Hindlimb muscle (tissue), 1 donor: Measurements from ENCODE around the gene ZCCHC4. TPM values are rescaled to one million over a fixed set of nuclear protein-coding genes. Genes with fewer than 3 reads are reported as not detected.

Experiments
- DNase-seq: peaks from one replicate; pipeline ENCODE4 v3.0.0-alpha.2; 2013
- polyA plus RNA-seq: library from polyadenylated mRNA; unstranded; fragments of 120-200 nt; gene quantifications from one replicate; pipeline ENCODE4 v1.2.1, GENCODE V29; 2013; ENCODE audit not compliant: insufficient read length

Gene ZCCHC4, protein sequence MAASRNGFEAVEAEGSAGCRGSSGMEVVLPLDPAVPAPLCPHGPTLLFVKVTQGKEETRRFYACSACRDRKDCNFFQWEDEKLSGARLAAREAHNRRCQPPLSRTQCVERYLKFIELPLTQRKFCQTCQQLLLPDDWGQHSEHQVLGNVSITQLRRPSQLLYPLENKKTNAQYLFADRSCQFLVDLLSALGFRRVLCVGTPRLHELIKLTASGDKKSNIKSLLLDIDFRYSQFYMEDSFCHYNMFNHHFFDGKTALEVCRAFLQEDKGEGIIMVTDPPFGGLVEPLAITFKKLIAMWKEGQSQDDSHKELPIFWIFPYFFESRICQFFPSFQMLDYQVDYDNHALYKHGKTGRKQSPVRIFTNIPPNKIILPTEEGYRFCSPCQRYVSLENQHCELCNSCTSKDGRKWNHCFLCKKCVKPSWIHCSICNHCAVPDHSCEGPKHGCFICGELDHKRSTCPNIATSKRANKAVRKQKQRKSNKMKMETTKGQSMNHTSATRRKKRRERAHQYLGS
- 11.6 TPM for polyA plus RNA-seq

DNA sequence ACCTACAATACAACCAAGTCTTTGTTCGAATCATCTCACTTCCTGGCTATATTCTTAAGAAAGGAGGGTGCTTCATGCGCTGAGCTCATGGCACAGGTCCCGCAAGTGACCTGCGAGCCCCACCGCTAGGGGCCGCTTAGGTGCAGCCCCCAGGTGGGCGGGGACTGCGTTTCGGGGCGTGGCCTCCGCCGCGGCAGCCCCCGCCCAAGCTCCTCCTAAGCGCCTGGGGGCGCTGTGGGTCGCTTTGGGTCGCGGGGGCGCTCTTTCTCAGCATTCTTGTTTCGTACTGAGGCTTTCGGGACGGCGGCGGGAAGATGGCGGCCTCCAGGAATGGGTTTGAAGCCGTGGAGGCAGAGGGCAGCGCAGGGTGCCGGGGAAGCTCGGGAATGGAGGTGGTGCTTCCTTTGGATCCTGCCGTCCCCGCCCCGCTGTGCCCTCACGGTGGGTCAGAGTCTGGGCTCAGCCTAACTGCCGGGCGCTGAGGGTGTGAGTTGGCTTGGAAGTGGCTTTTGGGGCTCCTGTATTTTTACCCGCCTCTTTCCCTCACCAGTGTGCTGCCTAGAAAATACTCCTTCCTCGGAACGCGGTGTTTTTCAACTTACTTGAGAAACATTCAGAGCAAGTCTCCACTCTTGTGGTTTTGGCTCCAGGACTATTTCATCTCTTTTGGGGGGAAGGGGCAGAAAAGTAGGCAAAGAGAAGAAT, at the start of gene ZCCHC4:
TSS of gene ZCCHC4 (plus strand) at position 279 of the 705 bp plus-strand sequence. CDS start at position 315, 36 bp downstream.
- peak; percentile 92 for DNase-seq

DNA sequence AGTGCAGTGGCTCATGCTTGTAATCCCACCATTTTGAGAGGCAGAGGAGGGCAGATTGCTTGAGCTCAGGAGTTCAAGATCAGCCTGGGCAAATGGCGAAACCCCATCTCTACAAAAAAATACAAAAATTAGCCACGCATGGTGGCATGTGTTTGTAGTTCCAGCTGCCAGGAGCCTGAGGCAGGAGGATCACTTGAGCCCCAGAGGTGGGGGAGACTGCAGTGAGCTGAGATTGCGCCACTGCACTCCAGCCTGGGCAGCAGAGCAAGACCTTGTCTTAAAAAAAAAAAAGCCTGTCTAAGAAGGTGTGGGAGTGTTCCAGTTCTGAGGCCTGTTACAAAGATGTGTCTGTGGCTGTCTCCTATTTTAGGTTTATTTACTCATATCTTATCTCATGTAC, 40.7 kb upstream of the ZCCHC4 start:
- no peak for DNase-seq

DNA sequence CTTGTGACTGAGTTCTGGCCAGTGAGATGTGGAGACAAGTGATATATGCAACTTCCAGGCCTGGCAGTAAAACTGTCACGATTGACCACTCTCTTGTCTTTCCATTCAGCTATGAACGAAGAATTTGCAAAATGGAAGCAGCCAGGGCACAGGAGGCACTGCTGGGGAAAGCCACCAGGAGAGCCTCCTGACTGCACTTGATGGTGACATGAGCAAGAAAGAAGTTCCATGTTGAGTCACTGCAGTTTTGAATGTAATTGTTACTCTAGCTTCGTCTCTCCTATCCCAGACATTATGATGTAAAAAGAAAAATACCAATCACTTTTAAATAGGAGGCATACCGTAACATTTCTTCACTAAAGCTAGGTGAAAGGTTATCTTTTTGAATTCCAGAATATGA, 32.4 kb upstream of the ZCCHC4 start:
- no peak for DNase-seq

DNA sequence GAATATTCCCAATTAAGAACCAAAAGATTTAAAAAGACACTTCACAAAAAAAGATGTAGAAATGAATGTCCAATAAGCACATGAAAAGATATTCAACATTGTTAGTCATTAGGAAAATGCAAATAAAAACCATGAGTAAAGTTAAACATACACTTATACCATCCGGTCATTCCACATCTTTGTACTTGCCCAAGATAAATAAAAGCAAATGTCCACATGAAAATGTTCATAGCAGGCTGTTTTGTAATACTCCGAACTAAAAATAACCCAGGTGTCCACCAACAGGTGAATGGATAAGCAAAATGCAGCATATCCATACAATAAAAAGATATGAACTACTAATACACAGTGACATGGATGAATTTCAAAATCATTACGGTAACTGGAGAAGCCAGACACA, 28.6 kb upstream of the ZCCHC4 start:
- DNase-seq = no peak

DNA sequence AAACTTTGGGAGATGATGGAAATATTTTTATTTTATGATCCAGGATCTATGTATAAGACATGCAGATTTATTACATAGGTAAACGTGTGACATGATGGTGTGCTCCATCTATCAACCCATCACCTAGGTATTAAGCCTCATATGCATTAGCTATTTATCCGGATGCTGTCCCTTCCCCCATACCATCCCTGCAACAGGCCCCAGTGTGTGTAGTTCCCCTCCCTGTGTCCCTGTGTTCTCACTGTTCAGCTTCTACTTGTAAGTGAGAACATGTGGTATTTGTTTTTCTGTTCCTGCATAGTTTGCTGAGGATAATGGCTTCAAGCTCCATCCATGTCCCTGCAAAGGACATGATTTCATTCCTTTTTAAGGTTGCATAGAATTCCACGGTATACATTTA, 28.1 kb upstream of the ZCCHC4 start:
- DNase-seq = no peak

DNA sequence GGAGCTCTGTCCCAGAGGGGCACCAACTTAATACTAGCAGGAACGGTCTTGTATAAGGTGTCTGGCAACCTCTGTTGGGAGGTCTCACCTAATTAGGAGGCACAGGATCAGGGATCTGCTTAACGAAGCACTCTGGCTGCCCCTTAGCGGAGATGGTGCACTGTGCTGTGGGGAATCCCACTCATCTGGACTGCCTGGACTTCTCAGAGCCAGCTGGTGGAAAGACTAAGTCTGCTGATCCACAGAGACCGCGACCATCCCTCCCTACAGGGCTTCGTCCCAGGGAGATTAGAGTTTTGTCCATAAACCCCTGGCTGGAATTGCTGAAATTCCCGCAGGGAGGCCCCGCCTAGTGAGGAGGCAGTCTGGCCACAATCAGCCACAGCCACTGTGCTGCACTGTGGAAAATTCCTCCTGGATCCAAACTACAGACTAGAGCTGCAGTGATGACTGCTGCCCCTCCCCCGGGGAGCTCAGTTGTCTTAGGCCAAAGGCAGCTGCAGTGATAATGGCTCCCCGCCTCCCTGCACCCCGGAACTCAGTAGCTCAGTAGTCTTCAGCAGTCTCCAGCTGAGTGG, 22.0 kb upstream of the ZCCHC4 start:
- no peak for DNase-seq

DNA sequence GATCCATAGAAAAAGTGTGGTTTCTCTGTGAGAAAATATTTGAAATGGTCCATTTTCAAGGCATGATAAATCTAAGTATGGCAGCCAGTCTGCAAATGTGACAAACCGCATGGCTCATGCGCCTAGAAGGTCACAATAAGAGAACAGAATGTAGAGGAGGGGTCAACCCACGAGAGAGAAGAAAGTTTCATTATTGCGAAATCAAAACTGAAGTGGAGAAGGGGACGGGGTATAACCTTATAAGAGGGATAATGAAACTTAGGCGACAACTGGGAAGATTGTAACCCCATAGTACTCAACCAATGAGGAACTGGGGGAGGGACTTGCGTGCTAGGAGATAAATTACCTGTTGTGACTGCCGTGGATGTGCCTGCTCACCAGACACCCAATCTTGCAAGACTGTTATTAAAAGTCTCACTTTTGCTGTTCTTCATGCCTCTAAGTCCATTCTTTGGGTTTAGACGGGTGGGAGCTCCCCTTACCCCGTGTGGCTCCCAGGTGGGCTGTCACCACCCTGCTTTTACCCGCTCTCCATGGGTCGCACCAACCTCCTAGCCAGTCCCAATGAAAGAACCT, 21.3 kb upstream of the ZCCHC4 start:
- DNase-seq = no peak

DNA sequence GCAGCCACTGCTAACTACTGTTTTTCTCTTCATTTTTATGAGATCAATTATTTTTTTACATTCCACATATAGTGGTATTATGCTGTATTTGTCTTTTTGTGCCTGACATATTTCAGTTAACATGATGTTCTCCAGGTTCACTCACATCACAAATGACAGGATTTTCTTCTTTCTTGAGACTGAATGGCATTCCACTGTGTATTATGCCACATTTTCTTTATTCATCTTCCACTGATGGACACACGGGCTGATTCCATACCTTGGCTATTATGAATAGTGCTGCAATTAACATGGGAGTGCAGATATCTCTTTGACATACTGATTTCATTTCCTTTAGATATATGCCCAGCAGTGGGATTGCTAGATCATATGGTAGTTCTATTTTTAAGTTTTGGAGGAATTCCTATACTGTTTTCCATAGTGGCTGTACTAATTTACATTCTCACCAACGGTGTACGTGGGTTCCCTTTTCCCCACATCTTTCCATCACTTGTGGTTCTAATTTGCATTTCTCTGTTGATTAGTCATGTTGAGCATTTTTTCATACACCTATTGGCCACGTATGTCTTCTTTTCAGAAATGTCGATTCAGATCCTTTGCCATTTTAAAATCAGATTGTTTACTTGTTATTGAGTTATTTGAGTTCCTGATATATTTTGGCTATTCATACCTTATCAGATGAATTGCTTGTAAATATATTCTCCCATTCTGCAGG, 14.9 kb upstream of the ZCCHC4 start:
- DNase-seq = no peak

DNA sequence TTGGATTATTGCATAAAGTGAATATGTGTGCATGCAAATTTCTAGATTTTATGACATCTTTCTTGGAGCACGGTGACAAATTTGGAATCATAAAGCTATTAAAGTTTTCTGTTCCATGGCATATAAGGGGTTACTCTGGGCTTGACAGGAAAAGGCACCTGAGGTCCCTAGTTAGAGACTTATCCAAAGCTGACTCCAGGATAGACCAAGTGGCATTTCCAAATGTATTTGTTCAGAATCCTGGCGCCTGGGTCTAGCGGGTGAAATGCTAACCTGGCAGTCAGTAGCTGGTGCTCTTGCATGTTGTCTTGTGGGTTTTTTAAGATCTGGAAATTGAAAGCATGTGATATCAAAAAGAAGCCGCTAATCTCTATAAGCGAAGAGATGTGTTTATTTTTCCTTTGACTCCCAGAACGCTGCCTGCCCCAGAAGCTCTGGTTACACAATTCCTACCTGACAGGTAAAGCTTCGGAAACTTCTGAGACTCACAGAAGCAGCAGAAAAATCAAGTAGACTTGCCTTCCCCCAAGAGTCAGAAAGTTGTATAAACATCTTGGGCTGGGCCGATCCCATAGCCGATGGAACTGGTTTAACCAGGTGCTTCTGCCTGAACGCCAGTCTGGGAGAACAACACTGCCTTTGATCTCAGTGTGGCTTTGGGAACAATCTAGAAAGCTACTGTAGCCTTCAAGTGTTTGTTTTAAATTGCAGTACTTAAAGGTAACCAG, 12.9 kb upstream of the ZCCHC4 start:
- DNase-seq = no peak

DNA sequence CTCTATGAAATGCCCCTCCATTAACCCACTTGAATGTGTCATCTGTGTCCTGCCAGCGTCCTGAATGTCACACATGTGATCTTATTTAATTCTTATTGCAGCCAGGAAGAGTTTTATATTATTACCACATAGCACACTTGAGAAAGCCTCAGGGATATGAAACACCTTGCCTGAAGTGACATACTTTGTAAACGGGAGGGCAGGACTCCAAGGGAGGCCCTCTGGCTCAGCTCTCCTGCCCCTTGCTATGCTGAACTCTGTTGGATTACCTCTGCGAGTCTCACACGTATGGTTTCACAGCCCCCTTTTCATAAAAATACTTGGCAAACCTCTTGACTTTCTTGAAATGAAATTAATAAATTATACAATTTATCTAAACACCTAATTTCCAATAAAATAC, 11.1 kb upstream of the ZCCHC4 start:
- DNase-seq = no peak

DNA sequence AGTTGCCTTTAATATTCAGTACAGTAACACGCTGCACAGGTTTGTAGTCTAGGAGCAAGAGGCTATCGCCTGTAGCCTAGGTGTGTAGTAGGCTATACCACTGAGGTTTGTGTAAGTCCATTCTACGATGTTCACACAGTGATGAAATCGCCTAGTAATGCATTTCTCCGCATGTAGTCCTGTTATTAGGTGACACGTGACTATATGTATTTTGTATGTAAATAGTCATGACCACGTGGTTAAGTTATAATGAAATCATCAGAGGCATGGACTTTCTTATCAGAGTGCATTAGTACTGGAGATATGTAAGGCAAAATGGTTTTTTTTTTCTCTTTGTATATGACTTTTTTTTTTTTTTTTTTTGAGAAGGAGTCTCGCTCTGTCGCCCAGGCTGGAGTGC, 9.9 kb upstream of the ZCCHC4 start:
- no peak for DNase-seq

DNA sequence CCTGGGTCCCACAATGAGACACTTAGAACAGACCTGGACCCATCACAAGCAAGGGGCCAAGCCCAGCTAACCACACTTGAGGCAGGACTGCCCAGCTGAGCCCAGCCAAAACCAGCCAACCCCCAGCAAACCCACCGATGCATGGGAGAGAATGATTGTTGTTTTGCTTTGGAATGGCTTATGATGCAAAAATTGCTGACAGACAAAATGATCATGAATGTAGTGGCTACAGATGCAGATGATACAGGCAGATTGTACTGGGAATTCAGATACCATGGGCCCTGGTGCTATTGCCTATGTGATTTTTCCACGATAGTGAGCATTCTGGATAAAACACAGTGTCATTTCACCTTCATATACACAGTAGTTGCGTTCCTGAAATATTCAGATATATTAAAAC, 9.0 kb upstream of the ZCCHC4 start:
- no peak for DNase-seq

DNA sequence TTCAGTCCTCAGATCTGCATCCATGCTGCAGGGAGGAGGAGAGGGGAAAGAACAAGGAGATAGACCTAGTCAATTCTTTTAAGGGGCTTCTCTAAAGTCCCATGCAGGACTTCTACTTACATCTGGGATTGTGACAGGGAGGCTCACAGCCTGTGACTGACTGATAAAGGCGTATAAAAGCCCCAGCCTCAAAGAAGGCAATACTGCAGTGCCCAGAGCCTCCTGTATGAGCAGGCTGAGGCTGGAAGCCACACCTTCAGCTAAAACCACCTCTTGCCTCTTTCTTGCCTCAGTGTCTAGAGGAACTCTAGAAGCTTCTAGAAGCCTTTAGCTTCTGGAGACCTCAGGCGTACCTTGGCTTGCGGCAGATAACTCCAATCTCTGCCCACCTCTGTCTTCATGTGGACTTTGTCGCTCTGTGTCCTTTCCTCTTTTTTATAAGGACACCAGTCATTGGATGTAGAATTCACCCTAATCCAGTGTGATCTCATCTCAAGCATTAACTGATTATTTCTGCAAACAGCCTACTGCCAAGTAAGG, 6.0 kb upstream of the ZCCHC4 start:
- DNase-seq = no peak

DNA sequence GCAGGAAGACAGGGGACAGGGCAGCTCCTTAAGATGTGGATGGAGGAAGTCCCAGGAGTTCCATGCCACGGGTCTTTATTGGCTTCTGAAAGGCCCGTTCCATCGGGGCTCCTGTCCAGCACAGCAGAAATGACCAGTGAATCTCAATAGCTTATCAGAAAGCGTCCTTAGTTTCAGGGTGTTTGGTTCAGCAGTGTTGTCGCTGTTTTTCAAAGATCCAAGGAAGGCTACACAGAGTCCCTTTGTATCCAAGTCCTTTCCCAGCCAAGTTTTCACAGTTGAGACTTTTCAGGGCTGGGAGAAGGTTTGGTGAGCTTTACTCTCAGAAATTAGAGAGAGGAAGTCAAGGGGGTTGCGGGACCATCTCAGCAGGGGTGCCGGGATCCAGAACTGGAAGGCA, 5.0 kb upstream of the ZCCHC4 start:
- no peak for DNase-seq

DNA sequence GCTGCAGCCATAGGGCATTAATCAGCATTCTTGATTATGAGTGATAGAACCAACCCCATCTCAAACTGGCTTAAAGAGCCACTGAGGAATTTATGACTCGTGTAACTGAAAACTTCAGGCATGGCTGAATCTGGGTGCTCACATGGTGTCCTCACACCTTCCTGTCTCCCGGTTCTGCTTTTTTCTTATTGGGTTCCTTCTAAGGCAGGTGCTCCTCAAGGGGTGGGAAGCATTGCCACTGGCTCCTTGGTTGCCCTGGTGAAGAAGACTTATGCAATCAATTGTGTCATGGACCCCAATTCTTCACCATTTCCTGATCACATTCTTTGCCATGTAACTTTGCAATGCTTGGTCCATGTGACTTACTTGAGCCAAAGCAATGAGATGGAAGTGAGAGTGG, 4.3 kb upstream of the ZCCHC4 start:
- no peak for DNase-seq

DNA sequence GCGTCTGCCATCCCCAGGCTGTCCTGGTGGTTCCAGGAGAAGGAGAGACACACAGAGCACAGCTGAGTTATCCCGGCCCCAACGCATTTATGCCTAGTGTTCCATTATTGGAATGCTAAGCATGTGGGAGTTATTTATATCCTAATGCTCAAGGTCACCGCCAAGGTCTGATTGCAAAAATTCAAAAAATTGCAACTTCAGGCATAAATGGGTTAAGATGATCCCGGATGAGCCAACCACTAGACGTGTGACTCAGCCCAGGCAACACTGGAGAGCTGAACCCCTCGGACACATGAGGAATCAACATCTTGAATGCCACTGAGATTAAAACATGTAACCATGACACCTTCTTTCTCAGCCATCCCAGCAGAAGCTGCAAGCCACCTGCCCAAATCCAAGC, 3.8 kb upstream of the ZCCHC4 start:
- DNase-seq = no peak

DNA sequence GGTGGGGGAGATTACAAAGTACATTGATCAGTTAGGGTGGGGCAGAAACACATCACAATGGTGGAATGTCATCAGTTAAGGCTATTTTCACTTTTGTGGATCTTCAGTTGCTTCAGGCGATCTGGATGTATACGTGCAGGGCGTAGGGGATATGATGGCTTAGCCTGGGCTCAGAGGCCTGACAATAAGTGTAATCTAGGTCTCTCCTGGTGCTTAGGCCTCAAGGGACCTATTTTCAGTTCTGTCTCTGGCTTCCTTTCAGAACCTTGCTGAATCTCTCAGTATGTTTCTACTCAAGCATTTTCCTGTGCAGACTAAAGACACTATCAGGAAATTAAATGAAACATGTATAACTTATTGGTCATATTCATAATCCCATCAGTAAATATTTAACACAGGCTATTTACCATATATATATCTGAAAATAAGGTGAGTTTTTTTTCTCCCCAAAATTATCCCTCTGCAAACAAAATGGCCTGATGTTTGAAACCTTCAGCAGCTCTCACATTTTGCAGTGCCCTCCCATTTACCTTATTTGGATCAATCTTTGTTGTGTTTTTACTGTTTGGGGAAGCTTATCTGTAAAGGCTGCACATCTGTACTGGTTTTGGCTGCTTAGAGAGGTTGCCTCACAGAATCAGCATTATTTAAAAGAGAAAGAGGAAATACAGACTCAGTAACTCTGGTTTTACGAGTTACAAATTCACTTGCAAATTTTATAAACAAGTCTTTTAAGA, 2.3 kb upstream of the ZCCHC4 start:
- no peak for DNase-seq

DNA sequence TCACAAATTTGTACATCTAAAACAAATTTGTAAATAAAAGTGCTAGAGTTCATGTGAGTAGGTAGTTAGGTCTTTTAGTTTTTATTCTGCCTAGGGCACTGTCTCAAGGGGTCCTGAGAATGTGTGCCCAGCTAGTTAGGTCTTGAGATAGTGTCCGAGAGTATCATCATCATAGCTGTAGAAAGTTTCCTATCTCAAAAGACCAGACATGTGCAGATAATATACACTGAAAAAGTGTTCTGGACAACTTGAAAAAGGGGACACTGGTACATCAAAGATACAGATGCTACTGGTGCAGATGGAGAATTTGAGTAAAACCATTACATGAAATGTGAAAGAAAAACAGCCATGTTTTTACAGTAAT, 1.8 kb upstream of the ZCCHC4 start:
- DNase-seq = no peak

DNA sequence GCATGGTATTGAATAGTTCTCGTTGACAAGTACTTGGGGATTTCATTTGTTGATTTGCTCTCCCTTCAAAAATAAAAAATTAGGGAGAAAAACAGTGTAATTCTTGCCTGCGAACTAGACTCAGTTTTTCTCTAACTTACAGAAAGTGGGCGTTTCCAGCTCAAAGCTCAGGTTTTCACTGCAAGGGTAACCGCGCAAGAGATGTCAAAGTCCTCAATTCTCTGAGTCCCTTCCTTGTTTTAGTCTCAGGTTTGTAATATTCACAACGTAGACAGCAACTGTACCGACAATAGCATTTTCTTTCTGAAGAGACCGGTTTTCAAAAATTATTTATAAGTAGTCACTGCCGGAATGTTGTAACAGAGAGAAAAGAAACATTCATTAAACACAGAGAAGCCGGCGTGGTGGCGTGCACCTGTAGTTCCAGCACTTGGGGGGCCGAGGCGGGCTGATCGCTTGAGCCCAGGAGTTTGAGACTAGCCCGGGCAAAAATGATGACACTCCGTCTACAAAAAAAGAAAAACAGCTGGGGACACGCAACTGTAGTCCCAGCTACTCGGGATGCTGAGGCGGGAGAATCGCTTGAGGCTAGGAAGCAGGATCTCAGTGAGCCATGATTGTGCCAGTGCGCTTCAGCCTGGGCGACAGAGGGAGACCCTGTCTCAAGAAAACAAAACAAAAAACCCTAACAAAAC, 774 bp downstream of the ZCCHC4 start:
- DNase-seq = no peak

DNA sequence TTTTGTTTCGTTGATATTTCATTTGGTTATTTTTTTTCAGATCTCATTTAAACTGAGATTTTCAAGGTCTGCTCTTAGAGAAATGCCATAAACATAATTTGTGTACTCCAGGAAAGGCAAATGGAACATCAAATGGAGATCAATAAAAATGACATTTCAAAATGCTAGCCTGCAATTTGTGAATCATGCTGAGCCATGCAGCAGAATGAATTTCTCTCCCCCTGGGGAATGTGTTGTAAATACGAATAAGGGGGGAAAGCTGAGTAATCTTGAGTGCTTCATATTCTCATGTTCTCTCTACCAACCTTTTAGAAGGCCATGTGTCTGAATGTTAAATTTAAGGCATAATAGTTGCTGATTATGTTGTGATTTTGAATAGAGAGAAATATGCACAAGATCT, 7.8 kb downstream of the ZCCHC4 start:
- no peak for DNase-seq
